ENCODE measurements around the gene NACC2.
"Not testable (repeated sequence)": the region's sequence is repeated elsewhere in the genome, so short reads cannot be mapped to it uniquely, and the experiment has no call there.

NACC2 gene

DNA sequence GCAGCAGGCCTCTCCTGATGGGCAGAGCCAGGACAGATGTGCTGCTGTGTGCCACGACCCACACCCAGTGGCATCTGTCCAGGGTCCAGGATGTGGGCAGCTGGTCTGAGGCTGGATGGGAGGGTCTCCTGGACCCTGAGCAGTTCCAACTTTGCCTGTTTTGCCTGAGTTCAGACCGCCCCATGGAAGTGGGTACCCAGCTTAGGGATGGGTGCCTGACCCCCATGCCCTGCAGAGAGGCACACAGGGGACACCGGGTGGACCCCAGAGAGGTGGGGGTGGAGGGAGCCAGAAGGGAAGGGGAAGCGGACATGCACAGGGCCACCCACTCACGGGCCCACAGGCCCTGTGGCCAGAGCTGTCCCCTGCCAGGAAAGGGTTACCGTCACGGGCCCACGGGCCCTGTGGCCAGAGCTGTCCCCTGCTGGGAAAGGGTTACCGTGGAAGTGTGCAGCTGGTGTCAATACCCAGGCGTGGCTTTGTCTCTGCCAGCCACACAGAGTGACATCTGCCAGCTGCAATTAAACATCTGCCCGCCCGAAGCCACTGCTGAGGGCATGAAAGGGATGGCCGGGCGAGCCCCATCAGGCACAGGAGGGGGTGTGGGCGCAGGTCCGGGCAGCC, 50.0 kb downstream of the NACC2 start:
- DNase-seq (ENCODE audit: low spot score): no peak

DNA sequence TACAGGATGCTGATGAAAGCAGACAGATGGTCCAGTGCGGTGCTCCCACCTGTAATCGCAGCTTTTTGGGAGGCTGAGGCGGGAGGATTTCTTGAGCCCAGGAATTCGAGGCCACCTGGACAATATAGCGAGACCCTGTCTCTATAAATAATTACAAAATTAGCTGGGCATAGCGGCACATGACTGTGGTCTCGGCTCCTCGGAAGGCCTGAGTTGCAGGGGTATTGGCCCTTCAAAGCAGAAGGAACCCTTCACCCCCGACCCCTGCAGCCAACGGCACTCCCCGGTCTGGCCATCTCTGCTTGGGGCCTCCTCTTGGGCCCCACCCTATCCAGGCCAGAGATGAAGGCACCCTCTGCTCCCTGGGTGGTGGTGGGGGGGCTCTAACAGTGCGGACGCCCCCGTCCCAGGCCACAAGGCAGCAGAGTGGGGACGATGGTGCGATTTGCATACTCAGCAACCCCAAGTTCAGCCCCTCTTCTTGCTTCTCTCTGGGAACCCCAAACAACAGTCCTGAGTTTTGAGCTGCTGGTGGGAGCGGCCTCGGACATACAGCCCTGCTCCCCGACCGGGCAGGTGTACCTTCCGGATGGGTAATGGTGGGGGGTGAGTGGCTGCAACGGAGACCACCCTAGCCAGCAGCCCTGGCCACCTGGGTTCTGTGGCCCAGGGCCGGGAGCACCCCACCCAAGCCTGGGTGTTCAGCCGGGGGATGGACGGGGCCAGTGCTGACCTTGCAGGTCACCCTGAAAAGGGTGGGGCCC, 50.7 kb downstream of the NACC2 start:
- DNase-seq (ENCODE audit: low spot score): no peak

DNA sequence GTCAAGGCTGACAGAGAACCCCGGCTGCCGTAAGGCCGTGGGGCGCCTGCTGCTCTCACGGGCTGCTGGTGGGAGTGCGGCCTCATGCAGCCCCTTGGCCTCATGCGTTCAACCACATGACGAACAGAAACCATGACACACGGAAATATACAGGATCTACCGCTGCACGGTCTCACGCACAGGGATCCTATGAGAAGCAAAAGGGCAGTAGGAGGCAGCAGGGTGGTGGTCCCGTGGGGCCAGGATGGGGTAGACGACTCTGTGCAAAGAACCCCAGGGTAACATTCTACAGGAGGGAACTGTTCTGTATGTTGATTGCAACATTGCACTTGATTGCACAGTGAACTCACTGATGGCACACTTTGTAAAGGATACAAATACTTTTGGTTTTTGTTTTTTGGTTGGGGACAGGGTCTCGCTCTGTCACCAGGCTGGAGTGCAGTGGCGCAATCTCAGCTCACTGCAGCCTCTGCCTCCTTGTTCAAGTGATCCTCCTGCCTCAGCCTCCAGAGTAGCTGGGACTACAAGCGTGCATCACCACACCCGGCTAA, 51.6 kb downstream of the NACC2 start:
- no peak for DNase-seq (ENCODE audit: low spot score)

DNA sequence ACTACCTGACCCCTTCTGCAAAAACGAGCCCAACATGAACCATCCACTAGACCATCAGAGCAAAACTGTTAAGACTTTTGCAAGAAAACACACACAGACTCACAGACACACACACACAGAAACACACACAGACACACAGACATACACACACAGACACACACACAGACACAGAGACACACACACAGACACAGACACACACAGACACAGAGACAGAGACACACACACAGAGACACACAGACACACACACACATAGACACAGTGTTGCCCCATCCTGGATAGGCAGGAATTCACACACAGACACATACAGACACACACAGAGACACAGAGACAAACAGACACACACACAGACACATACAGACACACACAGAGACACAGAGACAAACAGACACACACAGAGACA, 52.5 kb downstream of the NACC2 start:
- no peak for DNase-seq (ENCODE audit: low spot score)

DNA sequence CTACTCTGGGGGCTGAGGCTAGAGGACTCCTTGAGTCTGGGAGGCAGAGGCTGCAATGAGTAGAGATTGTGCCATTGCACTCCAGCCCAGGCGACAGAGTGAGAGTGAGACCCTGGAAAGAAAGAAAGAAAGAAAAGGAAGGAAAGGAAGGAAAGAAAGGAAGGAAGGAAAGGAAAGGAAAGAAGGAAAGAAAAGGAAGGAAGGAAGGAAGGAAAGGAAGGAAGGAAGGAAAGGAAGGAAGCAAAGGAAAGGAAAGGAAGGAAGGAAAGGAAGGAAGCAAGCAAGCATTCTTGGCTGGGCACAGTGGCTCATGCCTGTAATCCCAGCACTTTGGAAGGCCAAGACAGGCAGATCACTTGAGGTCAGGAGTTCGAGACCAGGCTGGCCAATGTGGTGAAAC, 54.2 kb downstream of the NACC2 start:
- DNase-seq (ENCODE audit: low spot score): not testable (repeated sequence)

DNA sequence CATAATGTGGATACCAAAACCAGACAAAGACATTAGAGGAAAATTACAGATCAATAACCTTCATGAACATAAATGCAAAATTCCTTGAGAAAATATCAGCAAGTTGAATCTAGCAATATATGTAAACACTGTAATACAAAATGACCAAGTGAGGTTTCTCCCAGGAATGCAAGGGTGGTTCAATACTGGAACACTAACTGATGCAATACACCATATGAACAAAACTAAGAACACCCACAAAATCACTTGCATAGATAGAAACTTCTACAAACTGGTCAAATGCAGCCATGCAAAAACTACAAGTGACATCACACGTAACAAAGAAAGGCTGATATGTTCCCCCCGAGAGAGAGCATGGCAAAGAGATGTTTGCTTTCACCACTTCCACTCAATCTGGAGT, 55.6 kb downstream of the NACC2 start:
- DNase-seq (ENCODE audit: low spot score): no peak

DNA sequence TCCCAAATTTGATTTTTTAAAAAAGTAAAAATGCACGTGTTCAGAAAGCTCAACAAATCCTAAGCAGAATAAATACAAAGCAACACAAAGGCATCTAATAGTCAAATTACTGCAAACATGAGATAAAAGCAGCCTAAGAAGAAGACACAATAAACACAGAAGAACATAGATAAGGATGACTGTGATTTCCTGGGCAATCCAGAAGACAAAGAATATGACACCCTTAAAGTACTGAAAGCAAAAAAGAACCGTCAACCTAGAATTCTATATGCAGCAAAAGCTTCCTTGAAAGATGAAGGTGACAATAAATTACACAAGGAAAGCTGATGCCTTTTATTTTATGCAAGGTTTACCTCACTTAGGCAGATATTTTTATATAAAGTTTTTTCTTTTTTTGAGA, 58.2 kb downstream of the NACC2 start:
- no peak for DNase-seq (ENCODE audit: low spot score)

DNA sequence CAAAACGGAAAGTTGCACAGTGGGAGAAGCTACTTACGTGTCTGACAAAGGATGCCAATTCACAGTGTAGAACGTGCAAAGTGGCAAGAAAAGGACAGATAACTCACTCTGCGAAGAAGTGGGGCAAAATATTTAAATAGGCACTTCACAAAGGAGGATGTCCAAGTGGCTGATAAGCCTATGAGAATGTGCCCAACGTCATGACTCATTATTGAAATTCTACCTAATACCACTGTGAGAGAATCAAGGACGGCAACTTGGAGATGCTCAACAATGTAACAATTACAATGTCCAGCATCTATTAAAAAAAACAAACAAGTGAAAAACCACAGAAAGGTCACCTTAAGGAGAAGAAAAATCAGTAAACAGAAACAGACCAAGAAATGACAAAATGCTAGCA, 59.0 kb downstream of the NACC2 start:
- DNase-seq (ENCODE audit: low spot score): no peak

DNA sequence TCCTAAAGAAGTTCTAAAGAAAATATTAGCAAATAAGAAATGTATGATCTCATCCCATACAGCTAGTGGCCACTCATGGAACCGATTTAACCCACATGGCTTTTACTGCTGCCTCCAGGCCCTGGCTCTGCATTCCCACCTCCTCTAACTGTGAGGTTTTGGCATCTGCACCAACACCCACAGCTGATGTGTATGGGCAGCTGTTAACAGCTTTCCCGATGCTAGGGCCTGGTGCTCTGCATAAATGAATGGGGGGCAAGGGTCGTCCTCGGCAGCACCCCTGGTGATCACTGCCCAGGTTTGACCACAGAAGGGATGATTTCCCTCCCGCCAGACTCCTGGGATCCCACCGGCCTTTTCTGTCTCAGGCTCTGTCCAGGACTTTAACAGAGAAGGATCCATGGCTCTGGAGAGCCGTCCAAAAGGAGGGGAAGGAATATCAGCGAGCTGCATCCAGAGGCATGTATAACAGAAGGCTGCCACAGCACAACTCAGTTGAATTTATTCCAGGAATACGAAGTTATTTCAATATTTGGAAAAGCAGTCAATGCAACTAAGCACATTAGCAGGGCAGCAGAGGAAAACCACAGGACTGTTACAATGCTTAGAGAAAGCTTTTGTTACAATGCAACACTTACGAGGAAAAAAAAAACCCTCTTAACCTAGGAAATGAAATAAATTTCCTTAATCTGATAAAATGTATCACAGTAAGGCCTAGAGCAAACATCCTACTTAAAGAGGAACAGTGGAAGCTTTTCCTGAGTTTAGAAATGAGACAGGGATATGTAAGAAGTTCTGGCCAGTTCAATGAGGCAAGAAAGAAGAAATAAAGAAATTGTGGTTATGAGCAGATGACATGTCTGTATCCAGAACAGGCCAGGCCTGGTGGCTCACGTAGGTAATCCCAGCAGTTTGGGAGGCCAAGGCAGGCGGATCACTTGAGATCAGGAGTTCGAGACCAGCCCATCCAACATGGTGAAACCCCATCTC, 63.1 kb downstream of the NACC2 start:
- peak; percentile 43 for DNase-seq (ENCODE audit: low spot score)

DNA sequence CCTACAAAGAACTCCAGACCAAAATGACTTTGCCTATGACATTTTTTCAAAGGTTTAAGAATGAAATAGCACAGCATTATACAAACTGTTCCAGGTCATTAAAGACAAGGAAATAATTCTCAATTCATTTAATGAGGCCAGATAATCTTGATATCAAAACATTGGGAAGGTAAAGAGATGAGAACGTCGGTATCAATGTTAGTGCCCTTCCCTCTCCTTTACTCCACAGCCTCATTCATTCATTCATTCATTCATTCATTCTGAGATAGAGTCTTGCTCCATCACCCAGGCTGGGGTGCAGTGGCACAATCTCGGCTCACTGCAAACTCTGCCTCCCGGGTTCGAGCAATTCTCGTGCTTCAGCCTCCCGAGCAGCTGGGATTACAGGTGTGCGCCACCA, 64.0 kb downstream of the NACC2 start:
- no peak for DNase-seq (ENCODE audit: low spot score)

DNA sequence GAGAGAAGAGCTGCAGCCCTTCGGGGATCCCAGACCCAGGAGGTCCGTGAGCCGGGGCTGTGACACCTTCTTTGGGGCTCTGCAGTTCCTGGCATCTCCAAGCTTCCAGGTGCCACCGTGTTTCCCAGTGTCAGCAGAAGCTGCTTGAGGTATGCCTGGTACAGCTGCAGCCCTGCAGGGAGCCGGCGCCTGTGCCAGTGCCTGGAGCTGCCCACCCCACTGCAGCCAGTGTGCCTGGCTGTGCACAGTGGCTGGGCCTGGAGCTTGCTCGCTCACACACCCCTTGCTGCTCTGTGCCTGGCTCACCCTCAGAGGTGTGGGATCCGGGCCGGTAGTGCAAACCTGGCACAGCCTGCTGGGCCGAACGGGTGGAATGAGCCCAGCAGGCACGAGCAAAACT, 65.5 kb downstream of the NACC2 start:
- DNase-seq (ENCODE audit: low spot score): no peak

DNA sequence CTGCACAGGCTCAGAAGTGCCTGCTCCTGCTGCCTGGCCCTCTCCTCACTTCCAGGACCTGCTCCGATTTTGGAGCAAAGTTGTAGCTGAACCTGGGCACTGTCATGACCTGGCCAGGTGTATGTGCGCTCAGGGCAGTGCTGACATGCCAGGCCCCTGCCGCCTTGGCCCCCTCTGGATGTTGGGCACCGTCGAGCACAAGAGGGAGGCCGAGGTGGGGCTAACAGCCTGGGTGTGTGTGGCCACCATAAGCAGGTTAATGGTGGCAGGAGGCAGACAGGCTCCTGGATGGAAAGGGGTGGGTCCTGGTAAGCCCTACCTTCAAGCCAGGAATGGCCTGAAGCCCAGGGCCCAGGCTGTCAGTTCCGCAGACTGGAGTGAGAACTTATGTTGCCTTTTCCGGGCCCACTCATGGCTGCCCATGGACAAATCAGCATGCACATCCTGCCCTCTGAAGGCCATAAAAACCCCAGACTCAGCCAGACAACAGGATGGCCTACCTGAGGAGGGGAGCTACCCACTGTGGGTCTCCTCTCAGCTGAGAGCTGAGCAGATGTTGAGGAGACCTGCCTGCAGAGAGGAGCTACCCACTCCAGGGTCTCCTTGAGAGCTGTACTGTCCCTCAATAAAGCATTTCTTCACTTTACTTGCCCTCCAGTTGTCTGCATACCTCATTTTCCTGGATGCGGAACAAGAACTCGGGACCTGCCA, 66.2 kb downstream of the NACC2 start:
- DNase-seq (ENCODE audit: low spot score): no peak

DNA sequence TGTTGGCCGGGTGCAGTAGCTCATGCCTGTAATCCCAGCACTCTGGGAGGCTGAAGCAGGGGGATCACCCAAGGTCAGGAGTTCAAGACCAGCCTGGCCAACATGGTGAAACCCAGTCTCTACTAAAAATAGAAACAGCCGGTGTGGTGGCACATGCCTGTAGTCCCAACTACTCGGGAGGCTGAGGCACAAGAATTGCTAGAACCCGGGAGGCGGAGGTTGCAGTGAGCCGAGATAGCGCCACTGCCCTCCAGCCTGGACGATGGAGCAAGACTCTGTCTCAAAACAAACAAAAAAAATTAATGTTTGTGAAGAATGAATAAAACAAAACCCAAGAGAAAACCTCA, 68.2 kb downstream of the NACC2 start:
- not testable (repeated sequence) for DNase-seq (ENCODE audit: low spot score)

DNA sequence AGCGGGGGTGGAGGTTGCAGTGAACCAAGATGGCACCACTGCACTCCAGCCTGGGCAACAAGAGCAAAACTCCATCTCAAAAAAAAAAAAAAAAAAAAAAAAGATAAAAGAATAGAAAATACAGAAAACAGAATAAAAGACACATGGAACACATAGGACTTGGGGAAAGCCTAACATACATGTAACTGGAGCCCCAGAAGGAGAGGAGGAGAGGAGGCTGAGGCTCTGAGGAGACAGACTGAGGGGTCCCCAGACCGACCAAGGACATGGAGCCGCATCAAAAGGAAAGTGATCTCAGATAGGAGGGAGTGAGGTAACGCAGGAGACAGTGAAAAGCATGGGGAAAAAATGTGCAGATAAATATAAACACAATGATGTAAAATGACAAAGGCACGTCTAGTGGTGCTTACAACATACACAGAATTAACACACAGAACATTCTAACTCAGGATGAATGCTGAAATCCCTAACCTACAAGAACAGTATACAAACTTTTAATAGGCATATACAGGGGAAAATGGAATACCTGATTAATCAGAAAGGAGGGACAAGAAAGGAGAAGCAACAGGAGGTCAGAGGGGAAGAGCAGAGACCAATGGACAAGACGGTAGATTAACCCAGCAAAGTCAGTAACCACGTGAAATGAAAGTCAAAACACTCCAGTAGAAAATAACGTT, 68.7 kb downstream of the NACC2 start:
- DNase-seq (ENCODE audit: low spot score): no peak

DNA sequence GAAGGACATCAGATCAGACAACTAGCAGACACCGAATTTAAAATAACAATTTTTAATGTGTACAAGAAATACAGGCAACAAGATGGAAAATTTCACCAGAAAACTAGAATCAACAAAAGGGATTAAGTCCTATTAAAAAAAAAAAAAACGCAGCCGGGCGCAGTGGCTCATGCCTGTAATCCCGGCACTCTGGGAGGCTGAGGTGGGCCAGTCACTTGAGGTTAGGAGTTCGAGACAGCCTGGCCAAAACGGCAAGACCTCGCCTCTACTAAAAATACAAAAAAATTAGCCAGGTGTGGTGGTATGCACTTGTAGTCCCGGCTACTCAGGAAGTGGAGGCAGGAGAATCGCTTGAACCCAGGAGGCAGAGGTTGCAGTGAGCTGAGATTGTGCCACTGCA, 69.6 kb downstream of the NACC2 start:
- no peak for DNase-seq (ENCODE audit: low spot score)

DNA sequence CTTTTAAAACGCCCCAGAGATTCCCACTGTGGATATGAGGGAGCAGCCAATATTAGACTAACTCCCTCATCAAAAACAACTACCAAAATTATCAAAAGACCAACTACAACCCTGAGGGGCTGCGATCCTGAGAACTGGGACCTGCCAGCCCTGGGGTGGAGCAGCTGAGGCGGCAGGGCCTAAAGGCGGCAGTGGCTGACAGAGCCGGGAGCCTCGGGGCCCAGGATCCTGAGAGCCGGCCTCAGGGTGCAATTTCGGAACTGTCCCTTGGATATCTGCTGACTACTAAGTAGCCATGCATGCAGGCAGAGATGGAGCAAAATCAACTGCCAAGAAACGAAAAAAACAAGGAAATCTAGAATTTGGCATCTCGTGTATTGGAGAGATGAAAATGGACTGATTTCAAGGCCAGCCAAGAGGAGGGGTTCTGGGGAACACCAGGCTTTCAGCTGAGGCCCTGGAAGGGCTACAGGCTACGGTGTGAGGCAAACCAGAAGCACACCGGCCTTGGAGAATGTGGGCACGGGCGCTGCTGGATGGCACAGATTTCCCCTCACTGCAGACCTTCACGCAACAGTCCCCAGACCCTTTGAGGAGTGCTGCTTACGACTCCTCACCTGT, 70.3 kb downstream of the NACC2 start:
- no peak for DNase-seq (ENCODE audit: low spot score)

DNA sequence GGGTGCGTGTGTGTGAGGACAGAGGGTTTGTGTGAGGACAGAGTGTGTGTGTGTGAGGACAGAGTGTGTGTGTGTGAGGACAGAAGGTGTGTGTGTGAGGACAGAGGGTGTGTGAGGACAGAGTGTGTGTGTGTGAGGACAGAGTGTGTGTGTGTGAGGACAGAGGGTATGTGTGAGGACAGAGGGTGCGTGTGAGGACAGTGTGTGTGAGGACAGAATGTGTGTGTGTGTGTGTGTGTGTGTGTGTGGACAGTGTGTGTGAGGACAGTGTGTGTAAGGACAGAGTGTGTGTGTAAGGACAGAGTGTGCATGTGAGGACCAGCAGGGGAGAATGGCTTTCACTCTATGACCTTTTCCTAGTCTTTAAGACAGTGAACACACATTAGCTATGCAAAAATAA, 70.8 kb downstream of the NACC2 start:
- DNase-seq (ENCODE audit: low spot score): no peak

DNA sequence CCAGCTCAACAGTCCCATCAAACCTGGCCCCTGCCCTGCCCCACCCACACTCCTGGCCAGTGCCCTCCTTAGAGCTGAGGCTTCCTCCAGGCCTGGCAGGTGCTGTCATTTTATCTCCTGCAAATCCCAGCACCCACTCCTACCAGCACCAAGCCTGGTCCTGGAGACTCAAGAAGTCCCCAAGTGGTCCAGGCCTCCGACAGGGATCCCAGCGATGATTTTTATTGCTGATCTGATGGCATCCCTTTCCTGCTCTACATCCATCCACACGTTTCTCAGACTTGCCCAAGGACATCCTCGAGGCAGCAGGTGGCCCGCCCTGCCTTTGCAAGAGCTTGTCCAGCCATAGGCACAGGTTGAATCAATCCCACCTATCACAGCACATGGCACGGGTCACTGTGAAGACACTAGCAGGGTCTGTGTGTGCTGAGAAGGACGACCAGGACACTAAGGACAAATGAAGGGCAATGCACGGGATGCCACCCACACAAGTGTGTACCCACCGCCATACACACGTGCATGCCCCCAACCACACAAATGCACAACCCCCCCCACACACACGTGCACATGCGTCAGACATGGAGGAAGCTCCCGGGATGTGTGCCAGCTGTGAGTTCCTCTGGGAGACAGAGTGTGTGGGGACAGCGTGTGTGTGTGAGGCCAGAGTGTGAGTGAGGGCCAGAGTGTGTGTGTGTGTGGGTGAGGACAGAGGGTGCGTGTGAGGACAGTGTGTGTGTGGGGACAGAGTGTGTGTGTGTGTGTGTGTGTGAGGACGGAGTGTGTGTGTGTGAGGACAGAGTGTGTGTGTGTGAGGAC, 71.5 kb downstream of the NACC2 start:
- peak; percentile 66 for DNase-seq (ENCODE audit: low spot score)

DNA sequence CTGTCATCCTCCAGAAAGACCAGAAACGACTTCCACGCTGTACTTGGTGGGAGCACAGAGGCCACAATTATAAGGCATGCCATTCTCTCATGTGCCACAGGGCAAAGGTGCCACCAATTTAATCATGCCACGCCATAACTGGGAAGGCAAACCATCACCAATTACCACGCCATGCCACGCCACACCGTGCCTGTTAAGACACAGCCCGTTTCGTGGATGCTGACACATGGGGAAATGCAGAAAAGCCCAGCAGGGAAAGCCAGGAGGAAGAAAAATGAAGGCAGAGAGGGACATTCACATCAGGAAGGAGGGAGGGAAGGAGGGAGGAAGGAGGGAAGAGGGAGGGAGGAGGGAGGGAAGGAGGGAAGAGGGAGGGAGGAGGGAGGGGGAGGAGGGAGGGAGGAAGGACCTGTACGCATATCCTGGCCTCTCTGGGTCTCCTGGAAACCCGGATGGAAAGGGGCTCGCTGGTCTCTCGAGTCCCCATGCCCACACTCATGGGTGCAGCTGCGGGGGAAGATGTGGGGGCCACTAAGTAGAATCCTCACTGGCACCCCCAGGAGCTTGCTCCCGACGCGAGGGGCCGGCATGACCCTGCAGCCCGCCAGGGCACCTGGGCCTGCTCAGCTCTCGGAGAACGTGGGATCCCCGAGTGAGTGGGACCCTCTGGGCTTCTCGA, 72.2 kb downstream of the NACC2 start:
- no peak for DNase-seq (ENCODE audit: low spot score)
